Spleen (tissue), 7 donors: ENCODE measurements around the gene MEIS1.

ENCODE experiments used
- CTCF ChIP-seq, 11 experiments: fragments of 200-600 bp in 7 of 11; fragments of 450-650 bp in 4 of 11; sonication (generic) in 4 of 11; IDR thresholded peaks in 8 of 11; conservative IDR thresholded peaks in 3 of 11; 1 replicate in 7 of 11; 2 replicates in 4 of 11; pipeline versions ENCODE4 v1.4.0 to v1.8.0; 2016 to 2021; ENCODE audit warnings: antibody characterized with exemption in 11 of 11, inconsistent platforms in 4 of 11, mild to moderate bottlenecking in 1 of 11
- POLR2A ChIP-seq, 3 donors: fragments of 450-650 bp; IDR thresholded peaks; one replicate each; pipeline ENCODE4 v1.5.1; 2017; ENCODE audit warnings: antibody characterized with exemption in 3 of 3, mild to moderate bottlenecking in 1 of 3
- POLR2AphosphoS5 ChIP-seq, 3 donors: sonication (generic); formaldehyde crosslinking; IDR thresholded peaks; one replicate each; pipeline ENCODE4 v1.5.1; 2017; ENCODE audit warnings: antibody characterized with exemption in 3 of 3
- donor health status: DM: no; HTN: no; CAD: no; lungs with moderate emphysema.
- donor health status: DM: no; HTN: no; CAD: no.
- donor health status: DM: no; HTN: no; CAD: no.

GRCh38 chr2:66525606-66526005 lies 90.7 kb downstream of the MEIS1 start:
- TF ChIP-seq CTCF (IDR thresholded peaks at IDR 0.05 in 8 of 11, conservative IDR thresholded peaks at IDR 0.05 in 3 of 11) (no peak), POLR2A (IDR thresholded peaks at IDR 0.05) (no peak), POLR2AphosphoS5 (IDR thresholded peaks at IDR 0.05) (no peak)
